Measurements from ENCODE around the gene ZNF518B. TPM values are rescaled to one million over a fixed set of nuclear protein-coding genes. Genes with fewer than 3 reads are reported as not detected.

ZNF518B gene
- total and polyA plus RNA-seq, 10 of the 15 experiments (the other 5 are each of a cell fraction or from before 2014, with no cell fraction given) = 2.7 to 20.5 (median 9.2) TPM

DNA sequence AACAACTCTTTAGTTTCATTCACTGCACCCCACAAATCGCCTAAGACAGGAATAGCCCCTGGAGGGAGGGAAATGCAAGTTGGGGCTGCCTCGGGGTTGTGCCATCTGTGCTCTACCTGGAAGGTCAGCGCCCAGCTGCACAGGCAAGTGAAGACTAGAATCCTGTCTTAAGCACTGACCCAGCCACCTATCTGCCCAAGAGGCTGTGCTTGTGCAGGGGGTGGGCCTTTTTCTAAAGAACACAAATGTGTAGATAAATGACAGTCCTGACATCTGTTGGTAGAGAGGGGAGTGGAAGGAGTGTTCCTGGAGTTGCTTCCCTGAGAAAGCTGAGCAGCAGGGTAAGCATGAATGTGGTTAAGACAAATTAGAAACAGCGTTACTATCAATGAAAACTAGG is 15.7 kb downstream of the ZNF518B start (continued):
- TF ChIP-seq KAT2A (conservative IDR thresholded peaks at IDR 0.05; ENCODE audit: control insufficient read depth, low read depth, low read length) (no peak), BCLAF1 (IDR thresholded peaks at IDR 0.05) (no peak), IRF5 (IDR thresholded peaks at IDR 0.05; ENCODE audit: borderline replicate concordance) (no peak), RFX5 (IDR thresholded peaks at IDR 0.05; ENCODE audit: low read depth, low read length) (no peak), RAD51 (IDR thresholded peaks at IDR 0.05) (no peak), CBX5 (IDR thresholded peaks at IDR 0.05; ENCODE audit: low read depth) (no peak), BRCA1 (IDR thresholded peaks at IDR 0.05; ENCODE audit: low read depth, low read length) (no peak)
- TF ChIP-seq, protein P1, sequence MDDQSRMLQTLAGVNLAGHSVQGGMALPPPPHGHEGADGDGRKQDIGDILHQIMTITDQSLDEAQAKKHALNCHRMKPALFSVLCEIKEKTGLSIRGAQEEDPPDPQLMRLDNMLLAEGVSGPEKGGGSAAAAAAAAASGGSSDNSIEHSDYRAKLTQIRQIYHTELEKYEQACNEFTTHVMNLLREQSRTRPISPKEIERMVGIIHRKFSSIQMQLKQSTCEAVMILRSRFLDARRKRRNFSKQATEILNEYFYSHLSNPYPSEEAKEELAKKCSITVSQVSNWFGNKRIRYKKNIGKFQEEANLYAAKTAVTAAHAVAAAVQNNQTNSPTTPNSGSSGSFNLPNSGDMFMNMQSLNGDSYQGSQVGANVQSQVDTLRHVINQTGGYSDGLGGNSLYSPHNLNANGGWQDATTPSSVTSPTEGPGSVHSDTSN (IDR thresholded peaks at IDR 0.05; ENCODE audit: insufficient replicate concordance, low read depth, low read length) = no peak

All from GM12878 (cell line).